SK-N-SH treated with all-trans-retinoic acid at 6 μM for 48 hours (cell line): ENCODE measurements around the gene LSM2.

Experiments used
- CREB5 ChIP-seq: fragments of 250-450 bp; sonication (Bioruptor Pico); IDR thresholded peaks from 2 replicates; pipeline ENCODE4 v1.5.1; 2020; ENCODE audit warnings: low read depth, mild to moderate bottlenecking, moderate library complexity
- GLIS3 ChIP-seq: fragments of 250-450 bp; sonication (Bioruptor Pico); IDR thresholded peaks from 2 replicates; pipeline ENCODE4 v1.5.0; 2020; ENCODE audit warnings: mild to moderate bottlenecking, moderate library complexity
- POU6F1 ChIP-seq: fragments of 250-450 bp; sonication (Bioruptor Pico); IDR thresholded peaks from 2 replicates; pipeline ENCODE4 v1.8.0; 2021; ENCODE audit warnings: low read depth, mild to moderate bottlenecking, moderate library complexity, borderline replicate concordance
- RARB ChIP-seq: fragments of 250-450 bp; sonication (Bioruptor Pico); IDR thresholded peaks from 2 replicates; pipeline ENCODE4 v1.8.0; 2021; ENCODE audit warnings: mild to moderate bottlenecking, moderate library complexity
- SNAI2 ChIP-seq: fragments of 250-450 bp; sonication (Bioruptor Pico); IDR thresholded peaks from 2 replicates; pipeline ENCODE4 v1.5.0; 2020; ENCODE audit warnings: mild to moderate bottlenecking, moderate library complexity
- ZNF565 ChIP-seq: fragments of 450-650 bp; formaldehyde crosslinking; conservative IDR thresholded peaks from 2 replicates; pipeline ENCODE4 v1.5.0; 2020; ENCODE audit warnings: low read depth, mild to moderate bottlenecking, moderate library complexity
- ZNF8 ChIP-seq: fragments of 450-650 bp; formaldehyde crosslinking; IDR thresholded peaks from 2 replicates; pipeline ENCODE4 v1.5.0; 2020; ENCODE audit warnings: mild to moderate bottlenecking, moderate library complexity
- TF ChIP-seq, protein P1 (sequence below): fragments of 250-450 bp; sonication (Bioruptor Pico); IDR thresholded peaks from 2 replicates; pipeline ENCODE4 v1.8.0; 2020; ENCODE audit warnings: mild to moderate bottlenecking, moderate library complexity, borderline replicate concordance

GRCh38 chr6:31776485-31776988 is 30.2 kb downstream of the LSM2 start:
- TF ChIP-seq, protein P1, sequence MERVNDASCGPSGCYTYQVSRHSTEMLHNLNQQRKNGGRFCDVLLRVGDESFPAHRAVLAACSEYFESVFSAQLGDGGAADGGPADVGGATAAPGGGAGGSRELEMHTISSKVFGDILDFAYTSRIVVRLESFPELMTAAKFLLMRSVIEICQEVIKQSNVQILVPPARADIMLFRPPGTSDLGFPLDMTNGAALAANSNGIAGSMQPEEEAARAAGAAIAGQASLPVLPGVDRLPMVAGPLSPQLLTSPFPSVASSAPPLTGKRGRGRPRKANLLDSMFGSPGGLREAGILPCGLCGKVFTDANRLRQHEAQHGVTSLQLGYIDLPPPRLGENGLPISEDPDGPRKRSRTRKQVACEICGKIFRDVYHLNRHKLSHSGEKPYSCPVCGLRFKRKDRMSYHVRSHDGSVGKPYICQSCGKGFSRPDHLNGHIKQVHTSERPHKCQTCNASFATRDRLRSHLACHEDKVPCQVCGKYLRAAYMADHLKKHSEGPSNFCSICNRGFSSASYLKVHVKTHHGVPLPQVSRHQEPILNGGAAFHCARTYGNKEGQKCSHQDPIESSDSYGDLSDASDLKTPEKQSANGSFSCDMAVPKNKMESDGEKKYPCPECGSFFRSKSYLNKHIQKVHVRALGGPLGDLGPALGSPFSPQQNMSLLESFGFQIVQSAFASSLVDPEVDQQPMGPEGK (CRISPR knock-in tag), result no peak
- no peak for TF ChIP-seq ZNF8 (CRISPR knock-in tag)
- no peak for TF ChIP-seq ZNF565 (CRISPR knock-in tag)
- no peak for TF ChIP-seq RARB (CRISPR knock-in tag)
- TF ChIP-seq CREB5 (CRISPR knock-in tag), result no peak
- no peak for TF ChIP-seq SNAI2 (CRISPR knock-in tag)
- TF ChIP-seq GLIS3 (CRISPR knock-in tag), result no peak
- no peak for TF ChIP-seq POU6F1 (CRISPR knock-in tag)
